Osteocyte (in vitro differentiated cells): Measurements from ENCODE around the gene STX2. TPM values are rescaled to one million over a fixed set of nuclear protein-coding genes. Genes with fewer than 3 reads are reported as not detected.

Experiments used
- DNase-seq: peaks from one replicate; pipeline ENCODE4 v3.0.0; 2021; ENCODE audit warnings: mixed read lengths; ENCODE audit not compliant: unreplicated experiment; ENCODE audit errors: extremely low spot score
- H3K27ac Mint-ChIP-seq: one replicate; pipeline ENCODE4 v1.8.0; 2021; ENCODE audit warnings: mild to moderate bottlenecking, mixed read lengths; ENCODE audit not compliant: unreplicated experiment
- H3K27me3 Mint-ChIP-seq: one replicate; pipeline ENCODE4 v1.8.0; 2021; ENCODE audit warnings: mixed read lengths; ENCODE audit not compliant: unreplicated experiment
- H3K36me3 Mint-ChIP-seq: one replicate; pipeline ENCODE4 v1.8.0; 2021; ENCODE audit warnings: mixed read lengths; ENCODE audit not compliant: unreplicated experiment
- H3K4me1 Mint-ChIP-seq: one replicate; pipeline ENCODE4 v1.8.0; 2021; ENCODE audit warnings: mixed read lengths; ENCODE audit not compliant: unreplicated experiment
- H3K4me3 Mint-ChIP-seq: one replicate; pipeline ENCODE4 v1.8.0; 2021; ENCODE audit warnings: mild to moderate bottlenecking, moderate library complexity, mixed read lengths; ENCODE audit not compliant: unreplicated experiment
- H3K9me3 Mint-ChIP-seq: one replicate; pipeline ENCODE4 v1.8.0; 2021; ENCODE audit warnings: mixed read lengths; ENCODE audit not compliant: unreplicated experiment
- total RNA-seq: library from RNA; stranded (reverse); gene quantifications from 2 replicates; pipeline ENCODE4 v1.2.1, GENCODE V29; 2021
- TF ChIP-seq, protein P1 (sequence below): fragments of 200-600 bp; sonication (generic); IDR thresholded peaks from 2 replicates; pipeline ENCODE4 v1.5.0; 2021; ENCODE audit warnings: antibody characterized with exemption, mild to moderate bottlenecking, moderate library complexity

STX2 gene
- total RNA-seq, 1 donor from 2014 or later: 32.0 TPM

DNA sequence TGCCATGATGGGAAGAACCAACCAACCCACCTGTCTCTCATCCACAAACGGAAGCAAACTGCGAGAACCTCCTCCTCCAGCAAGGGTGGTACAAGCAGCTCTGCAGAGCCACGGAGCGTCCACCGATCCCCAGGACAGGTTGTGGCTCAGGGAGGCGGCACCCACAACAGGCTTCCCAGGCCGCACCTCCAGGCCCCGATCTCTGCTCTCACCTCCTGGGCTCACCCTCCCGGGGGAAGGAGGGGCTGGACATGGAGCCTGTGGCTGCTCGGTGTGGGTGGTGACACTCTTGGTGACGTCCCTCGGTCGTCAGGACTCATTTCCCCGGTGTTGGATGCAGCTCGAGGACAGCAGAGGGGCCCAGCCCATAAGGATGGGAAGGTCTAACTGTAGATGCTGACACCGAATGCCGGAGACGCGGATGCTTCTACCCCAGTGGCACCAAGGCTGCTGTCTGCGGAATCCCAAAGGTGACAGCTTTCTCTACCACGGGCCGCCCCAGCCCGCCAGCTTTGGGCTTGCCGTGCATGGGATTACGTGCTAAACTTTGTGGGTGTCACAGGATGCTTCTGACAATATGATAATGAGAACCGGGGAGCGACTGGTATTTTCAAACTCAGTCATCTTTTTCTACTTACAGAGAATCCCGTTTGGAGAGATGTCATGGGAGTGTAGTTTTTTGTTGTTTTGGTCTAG is 58.0 kb downstream of the STX2 start:
- no peak overlapping the region for H3K4me3 Mint-ChIP-seq
- TF ChIP-seq, protein P1, sequence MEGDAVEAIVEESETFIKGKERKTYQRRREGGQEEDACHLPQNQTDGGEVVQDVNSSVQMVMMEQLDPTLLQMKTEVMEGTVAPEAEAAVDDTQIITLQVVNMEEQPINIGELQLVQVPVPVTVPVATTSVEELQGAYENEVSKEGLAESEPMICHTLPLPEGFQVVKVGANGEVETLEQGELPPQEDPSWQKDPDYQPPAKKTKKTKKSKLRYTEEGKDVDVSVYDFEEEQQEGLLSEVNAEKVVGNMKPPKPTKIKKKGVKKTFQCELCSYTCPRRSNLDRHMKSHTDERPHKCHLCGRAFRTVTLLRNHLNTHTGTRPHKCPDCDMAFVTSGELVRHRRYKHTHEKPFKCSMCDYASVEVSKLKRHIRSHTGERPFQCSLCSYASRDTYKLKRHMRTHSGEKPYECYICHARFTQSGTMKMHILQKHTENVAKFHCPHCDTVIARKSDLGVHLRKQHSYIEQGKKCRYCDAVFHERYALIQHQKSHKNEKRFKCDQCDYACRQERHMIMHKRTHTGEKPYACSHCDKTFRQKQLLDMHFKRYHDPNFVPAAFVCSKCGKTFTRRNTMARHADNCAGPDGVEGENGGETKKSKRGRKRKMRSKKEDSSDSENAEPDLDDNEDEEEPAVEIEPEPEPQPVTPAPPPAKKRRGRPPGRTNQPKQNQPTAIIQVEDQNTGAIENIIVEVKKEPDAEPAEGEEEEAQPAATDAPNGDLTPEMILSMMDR: no peak
- peaks cover 32% of the 10 kb centered on the region for H3K36me3 Mint-ChIP-seq
- H3K9me3 Mint-ChIP-seq: peaks cover 7% of the 10 kb centered on the region
- no peak for DNase-seq
- H3K27ac Mint-ChIP-seq: no peak overlapping the region
- H3K27me3 Mint-ChIP-seq: no peaks in the 10 kb centered on the region
- peaks cover 22% of the 10 kb centered on the region for H3K4me1 Mint-ChIP-seq

DNA sequence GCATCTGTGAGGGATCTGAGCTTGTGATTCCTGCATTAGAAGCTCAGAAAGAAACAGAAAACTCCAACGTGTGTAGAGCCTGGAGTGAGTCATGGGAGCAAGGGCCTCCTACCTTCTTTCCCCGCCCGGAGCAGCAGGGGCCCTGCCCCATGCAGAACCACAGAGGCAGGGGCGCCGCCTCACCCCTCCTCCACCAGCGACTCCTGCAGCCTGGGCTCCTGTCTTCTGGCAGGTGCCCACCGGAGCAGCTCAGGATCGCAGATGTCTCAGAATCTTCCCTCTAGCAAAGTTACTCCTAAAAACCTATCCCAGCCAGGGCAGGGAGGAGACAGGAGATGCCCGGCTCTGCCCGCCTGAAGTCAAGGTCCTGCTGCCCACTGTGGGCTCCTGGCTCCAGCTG is 58.7 kb downstream of the STX2 start:
- Mint-ChIP-seq H3K27me3 (no peaks in the 10 kb centered on the region), H3K27ac (no peak overlapping the region), H3K4me3 (no peak overlapping the region), H3K4me1 (peaks cover 29% of the 10 kb centered on the region), H3K9me3 (peaks cover 7% of the 10 kb centered on the region), H3K36me3 (peaks cover 31% of the 10 kb centered on the region)
- TF ChIP-seq, protein P1: no peak
- no peak for DNase-seq

DNA sequence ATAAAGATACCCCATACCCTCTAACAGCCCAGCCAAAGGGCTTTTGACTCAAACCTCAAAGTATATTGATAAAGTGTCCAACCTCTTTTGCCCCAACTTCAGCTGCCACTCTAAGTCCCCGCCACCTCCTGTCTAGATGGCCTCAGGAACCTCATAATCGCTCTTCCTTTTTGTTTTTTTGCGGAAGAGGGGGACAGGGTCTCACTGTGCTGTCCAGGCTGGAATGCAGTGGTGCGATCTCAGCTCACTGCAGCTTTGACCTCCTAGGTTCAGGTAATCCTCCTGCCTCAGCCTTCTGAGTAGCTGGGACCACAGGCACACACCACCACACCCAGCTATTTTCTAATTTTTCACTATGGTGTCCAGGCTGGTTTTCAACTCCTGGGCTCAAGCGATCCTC is 60.3 kb downstream of the STX2 start:
- H3K4me1 Mint-ChIP-seq: peaks cover 30% of the 10 kb centered on the region
- H3K36me3 Mint-ChIP-seq: peaks cover 19% of the 10 kb centered on the region
- no peak overlapping the region for H3K4me3 Mint-ChIP-seq
- no peaks in the 10 kb centered on the region for H3K9me3 Mint-ChIP-seq
- TF ChIP-seq, protein P1: no peak
- H3K27me3 Mint-ChIP-seq: no peaks in the 10 kb centered on the region
- no peak for DNase-seq
- H3K27ac Mint-ChIP-seq: no peak overlapping the region

DNA sequence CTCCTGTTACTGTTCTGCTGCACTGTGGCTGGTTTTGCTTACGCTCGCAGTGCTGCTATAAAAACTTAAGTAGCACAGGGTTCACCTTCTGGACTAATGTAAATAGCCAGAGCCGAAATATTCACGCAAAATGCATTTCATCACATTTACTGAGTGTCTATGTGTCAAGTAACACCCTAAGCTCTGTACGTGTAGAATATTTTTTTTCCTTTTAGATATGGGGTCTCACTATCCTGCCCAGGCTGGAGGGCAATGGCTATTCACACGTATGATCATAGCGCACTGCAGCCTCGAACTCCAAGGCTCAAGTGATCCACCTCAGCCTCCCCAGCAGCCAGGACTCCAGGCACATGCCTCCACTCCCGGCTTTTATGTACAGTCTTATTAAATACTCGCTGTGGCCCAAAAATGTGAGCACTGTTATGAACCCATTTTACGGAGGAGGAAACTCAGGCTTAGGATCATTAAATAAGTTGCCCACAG is 62.2 kb downstream of the STX2 start:
- H3K4me3 Mint-ChIP-seq: peak overlapping the region; percentile 73
- no peak for DNase-seq
- peaks cover 9% of the 10 kb centered on the region for H3K36me3 Mint-ChIP-seq
- peaks cover 30% of the 10 kb centered on the region for H3K4me1 Mint-ChIP-seq
- peak overlapping the region; percentile 92 for H3K27ac Mint-ChIP-seq
- TF ChIP-seq, protein P1: no peak
- H3K9me3 Mint-ChIP-seq: no peaks in the 10 kb centered on the region
- H3K27me3 Mint-ChIP-seq: no peaks in the 10 kb centered on the region

DNA sequence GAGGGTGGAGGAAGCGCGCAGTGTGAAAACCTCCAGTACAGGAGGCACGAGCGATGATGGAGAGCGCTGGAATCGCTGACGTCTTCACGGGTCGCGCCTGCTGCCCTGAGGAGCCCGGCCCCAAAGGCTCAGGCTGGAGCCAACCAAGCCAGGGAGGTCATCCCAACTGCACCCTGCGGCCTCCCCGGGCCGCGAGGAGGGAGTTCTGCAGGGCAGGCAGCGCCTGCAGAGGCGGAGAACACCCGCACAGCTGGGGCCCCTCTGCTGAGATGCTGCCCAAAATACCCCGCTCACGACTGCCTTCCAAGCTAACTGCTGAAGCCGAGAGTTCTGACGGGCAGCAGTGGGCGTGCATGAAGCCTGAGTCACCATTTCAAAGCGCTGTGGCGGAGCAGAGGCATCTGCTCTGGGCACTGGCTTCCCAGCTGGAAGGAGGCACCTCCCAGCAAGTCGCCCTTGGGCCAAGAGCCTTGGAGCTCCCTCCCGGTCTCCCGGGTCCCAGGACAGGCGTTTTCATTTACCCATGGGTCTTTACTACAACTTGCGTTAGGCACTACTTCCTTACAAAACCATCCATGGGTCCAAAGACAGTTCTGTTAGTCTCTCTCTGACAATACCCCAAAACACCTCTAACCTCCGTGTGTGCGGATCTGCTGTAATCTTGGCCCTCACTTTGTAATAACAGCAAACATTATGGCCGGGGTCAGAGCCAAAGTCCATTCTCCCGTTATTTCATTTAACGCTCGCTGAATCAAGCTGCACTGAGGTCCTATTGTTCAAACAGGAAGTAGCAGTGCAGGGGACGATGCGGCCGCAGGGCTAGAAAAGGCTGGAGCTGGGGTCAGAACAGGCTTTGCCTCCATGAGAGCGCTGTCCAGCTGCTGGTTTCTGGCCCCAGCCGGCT is 62.8 kb downstream of the STX2 start:
- no peaks in the 10 kb centered on the region for H3K27me3 Mint-ChIP-seq
- H3K4me3 Mint-ChIP-seq: peak overlapping the region; percentile 73
- H3K27ac Mint-ChIP-seq: peak overlapping the region; percentile 92

More for the DNA sequence above, 62.8 kb downstream of the STX2 start:
- H3K9me3 Mint-ChIP-seq: no peaks in the 10 kb centered on the region
- DNase-seq: peak; percentile 93
- TF ChIP-seq, protein P1: no peak
- H3K4me1 Mint-ChIP-seq: peaks cover 30% of the 10 kb centered on the region
- H3K36me3 Mint-ChIP-seq: peaks cover 8% of the 10 kb centered on the region
